ENCODE results near the gene FCAR.

DNA sequence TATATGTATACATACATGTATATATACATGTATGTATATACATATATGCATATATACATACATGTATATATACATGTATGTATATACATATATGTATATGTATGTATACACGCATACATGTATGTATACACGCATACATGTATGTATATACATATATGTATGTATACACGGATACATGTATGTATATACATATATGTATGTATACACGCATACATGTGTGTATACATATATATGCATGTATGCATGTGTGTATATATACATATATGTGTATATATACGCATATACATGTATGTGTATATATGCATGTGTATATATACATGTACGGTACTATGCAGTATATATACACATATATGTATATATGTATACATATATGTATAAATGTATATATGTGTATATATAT, 29.3 kb downstream of the FCAR start:
- TF ChIP-seq POLR2A (IDR thresholded peaks at IDR 0.05; ENCODE audit: extremely low read depth, insufficient read length), result no peak
- TF ChIP-seq, protein P1, sequence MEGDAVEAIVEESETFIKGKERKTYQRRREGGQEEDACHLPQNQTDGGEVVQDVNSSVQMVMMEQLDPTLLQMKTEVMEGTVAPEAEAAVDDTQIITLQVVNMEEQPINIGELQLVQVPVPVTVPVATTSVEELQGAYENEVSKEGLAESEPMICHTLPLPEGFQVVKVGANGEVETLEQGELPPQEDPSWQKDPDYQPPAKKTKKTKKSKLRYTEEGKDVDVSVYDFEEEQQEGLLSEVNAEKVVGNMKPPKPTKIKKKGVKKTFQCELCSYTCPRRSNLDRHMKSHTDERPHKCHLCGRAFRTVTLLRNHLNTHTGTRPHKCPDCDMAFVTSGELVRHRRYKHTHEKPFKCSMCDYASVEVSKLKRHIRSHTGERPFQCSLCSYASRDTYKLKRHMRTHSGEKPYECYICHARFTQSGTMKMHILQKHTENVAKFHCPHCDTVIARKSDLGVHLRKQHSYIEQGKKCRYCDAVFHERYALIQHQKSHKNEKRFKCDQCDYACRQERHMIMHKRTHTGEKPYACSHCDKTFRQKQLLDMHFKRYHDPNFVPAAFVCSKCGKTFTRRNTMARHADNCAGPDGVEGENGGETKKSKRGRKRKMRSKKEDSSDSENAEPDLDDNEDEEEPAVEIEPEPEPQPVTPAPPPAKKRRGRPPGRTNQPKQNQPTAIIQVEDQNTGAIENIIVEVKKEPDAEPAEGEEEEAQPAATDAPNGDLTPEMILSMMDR (IDR thresholded peaks at IDR 0.05; ENCODE audit: low read depth, low read length), result no peak
